RWPE2 (cell line): Measurements from ENCODE around the gene LRP2.

Source experiments
- ATAC-seq: fragments of 200-7000 bp; cut with Tn5 transposase; 3 replicates; pipeline ENCODE4 v1.9.1; 2021; ENCODE audit warnings: low read depth
- DNase-seq: peaks from one replicate; pipeline ENCODE4 v3.0.0-alpha.2; 2020; ENCODE audit warnings: low spot score
- H3K27ac ChIP-seq: fragments of 450-650 bp; 2 replicates; pipeline ENCODE4 v1.5.1; 2017; ENCODE audit warnings: mild to moderate bottlenecking; ENCODE audit not compliant: poor library complexity, severe bottlenecking
- H3K27me3 ChIP-seq: fragments of 250-450 bp; sonication (Bioruptor Pico); 2 replicates; pipeline ENCODE4 v1.5.1; 2021; ENCODE audit warnings: mild to moderate bottlenecking, moderate library complexity; ENCODE audit not compliant: insufficient read depth, poor library complexity, severe bottlenecking
- H3K36me3 ChIP-seq: fragments of 250-450 bp; sonication (Bioruptor Pico); 2 replicates; pipeline ENCODE4 v1.5.1; 2020; ENCODE audit warnings: low read depth, mild to moderate bottlenecking, moderate library complexity
- H3K4me1 ChIP-seq: fragments of 250-450 bp; sonication (Bioruptor Pico); 2 replicates; pipeline ENCODE4 v1.5.1; 2021; ENCODE audit warnings: mild to moderate bottlenecking, moderate library complexity; ENCODE audit not compliant: insufficient read depth, poor library complexity, severe bottlenecking
- H3K4me3 ChIP-seq: fragments of 250-450 bp; sonication (Bioruptor Pico); 2 replicates; pipeline ENCODE4 v1.5.1; 2021; ENCODE audit warnings: mild to moderate bottlenecking, moderate library complexity; ENCODE audit not compliant: severe bottlenecking
- H3K9me3 ChIP-seq: fragments of 250-450 bp; sonication (Bioruptor Pico); 2 replicates; pipeline ENCODE4 v1.5.1; 2021; ENCODE audit warnings: mild to moderate bottlenecking, moderate library complexity; ENCODE audit not compliant: severe bottlenecking
- TF ChIP-seq, protein P1 (sequence below): fragments of 450-650 bp; IDR thresholded peaks from one replicate; pipeline ENCODE4 v1.5.1; 2017; ENCODE audit warnings: mild to moderate bottlenecking, moderate library complexity; ENCODE audit not compliant: poor library complexity, severe bottlenecking

The LRP2 gene

DNA sequence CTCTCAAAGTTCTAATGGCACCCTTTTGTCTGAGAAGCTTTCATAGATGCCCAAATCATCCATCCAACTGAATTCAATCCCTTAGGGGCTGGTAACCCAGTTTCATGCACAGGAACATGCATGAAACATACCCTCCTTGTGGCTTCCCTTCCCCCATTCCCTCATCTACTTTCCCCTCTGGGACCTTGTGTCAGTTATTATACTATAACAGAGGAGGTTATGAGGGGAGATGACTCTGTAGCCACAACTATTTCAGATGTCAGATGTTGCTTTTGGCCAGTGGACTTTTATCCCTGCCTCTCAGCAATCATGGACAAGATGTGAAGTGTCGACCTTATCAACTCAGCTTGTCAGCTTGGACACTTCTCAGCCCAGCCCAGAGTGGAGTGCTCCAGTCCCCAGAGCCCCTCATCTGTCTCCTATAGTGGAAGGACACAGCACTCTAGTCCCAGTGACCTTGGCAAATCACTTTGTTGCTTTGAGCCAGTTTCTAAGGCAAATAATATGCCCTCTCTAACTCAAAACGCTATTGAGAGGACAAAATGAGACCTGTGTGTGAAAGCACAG, 284.6 kb downstream of the LRP2 start:
- Histone ChIP-seq H3K27ac (no peak overlapping the region), H3K4me1 (peaks cover 10% of the 10 kb centered on the region), H3K36me3 (no peaks in the 10 kb centered on the region), H3K27me3 (no peaks in the 10 kb centered on the region), H3K4me3 (no peak overlapping the region), H3K9me3 (no peaks in the 10 kb centered on the region)
- TF ChIP-seq, protein P1, sequence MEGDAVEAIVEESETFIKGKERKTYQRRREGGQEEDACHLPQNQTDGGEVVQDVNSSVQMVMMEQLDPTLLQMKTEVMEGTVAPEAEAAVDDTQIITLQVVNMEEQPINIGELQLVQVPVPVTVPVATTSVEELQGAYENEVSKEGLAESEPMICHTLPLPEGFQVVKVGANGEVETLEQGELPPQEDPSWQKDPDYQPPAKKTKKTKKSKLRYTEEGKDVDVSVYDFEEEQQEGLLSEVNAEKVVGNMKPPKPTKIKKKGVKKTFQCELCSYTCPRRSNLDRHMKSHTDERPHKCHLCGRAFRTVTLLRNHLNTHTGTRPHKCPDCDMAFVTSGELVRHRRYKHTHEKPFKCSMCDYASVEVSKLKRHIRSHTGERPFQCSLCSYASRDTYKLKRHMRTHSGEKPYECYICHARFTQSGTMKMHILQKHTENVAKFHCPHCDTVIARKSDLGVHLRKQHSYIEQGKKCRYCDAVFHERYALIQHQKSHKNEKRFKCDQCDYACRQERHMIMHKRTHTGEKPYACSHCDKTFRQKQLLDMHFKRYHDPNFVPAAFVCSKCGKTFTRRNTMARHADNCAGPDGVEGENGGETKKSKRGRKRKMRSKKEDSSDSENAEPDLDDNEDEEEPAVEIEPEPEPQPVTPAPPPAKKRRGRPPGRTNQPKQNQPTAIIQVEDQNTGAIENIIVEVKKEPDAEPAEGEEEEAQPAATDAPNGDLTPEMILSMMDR: no peak
- ATAC-seq: no peak
- DNase-seq: no peak
